AG09309 (cell line): ENCODE measurements around the gene SORCS1.

Source experiments
- DNase-seq: peaks from one replicate; pipeline ENCODE4 v3.0.0-alpha.2; 2010; ENCODE audit warnings: low read depth
- H3K4me3 ChIP-seq: 2 replicates; pipeline ENCODE4 v1.5.1; 2011; ENCODE audit warnings: mild to moderate bottlenecking, low read depth, low read length, moderate library complexity; ENCODE audit not compliant: control insufficient read depth
- TF ChIP-seq, protein P1 (sequence below): IDR thresholded peaks from 2 replicates; pipeline ENCODE4 v1.5.1; 2011; ENCODE audit warnings: mild to moderate bottlenecking, low read depth, low read length, inconsistent platforms; ENCODE audit not compliant: insufficient read depth, control insufficient read depth; ENCODE audit errors: missing control alignments

The SORCS1 gene

DNA sequence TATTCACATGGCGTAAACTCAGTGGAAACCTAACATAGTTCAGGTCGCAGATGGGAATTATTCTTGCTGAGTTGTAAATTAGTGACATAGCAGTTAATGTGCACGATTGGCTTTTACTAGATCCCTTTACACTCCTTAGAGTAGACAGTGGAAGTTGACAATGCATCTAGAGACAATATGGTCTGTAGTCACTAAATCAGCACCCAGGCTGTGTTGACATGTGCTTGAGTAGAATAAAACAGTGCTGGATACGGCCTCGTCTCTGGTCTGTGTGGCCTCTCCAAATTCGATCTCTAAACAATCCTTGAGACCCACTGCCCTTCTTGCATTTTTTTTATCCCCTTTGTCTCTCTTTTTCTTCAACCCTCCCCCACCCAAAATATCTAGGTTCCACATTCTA is 615.7 kb downstream of the SORCS1 start:
- H3K4me3 ChIP-seq, result no peak overlapping the region
- TF ChIP-seq, protein P1, sequence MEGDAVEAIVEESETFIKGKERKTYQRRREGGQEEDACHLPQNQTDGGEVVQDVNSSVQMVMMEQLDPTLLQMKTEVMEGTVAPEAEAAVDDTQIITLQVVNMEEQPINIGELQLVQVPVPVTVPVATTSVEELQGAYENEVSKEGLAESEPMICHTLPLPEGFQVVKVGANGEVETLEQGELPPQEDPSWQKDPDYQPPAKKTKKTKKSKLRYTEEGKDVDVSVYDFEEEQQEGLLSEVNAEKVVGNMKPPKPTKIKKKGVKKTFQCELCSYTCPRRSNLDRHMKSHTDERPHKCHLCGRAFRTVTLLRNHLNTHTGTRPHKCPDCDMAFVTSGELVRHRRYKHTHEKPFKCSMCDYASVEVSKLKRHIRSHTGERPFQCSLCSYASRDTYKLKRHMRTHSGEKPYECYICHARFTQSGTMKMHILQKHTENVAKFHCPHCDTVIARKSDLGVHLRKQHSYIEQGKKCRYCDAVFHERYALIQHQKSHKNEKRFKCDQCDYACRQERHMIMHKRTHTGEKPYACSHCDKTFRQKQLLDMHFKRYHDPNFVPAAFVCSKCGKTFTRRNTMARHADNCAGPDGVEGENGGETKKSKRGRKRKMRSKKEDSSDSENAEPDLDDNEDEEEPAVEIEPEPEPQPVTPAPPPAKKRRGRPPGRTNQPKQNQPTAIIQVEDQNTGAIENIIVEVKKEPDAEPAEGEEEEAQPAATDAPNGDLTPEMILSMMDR, result no peak
- no peak for DNase-seq

DNA sequence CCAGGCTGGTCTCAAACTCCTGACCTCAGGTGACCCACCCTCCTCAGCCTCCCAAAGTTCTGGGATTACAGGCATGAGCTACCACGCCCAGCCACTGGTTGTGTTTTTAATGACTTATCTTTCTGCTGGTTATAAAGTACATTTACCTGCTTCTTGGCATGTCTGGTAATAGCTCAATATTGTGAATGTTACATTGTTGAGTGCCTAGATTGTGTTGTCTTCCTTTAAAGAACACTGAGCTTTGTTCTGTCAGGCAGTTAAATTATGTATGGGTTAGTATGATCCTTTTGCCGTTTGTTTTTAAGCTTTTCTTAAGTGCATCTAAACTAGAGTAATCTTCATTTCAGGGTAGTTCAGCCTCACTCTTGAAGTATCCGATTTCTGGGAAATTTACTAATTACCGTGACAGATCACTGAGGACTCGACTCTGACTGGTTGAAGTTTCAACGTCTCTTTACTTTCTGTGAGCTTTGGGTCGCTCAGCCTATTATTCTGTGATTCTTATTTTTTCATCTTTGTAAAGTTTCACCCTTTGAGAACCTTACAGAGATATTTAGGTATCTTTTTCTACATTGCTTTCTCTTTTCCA is 617.4 kb downstream of the SORCS1 start:
- TF ChIP-seq, protein P1, result no peak
- DNase-seq, result no peak
- H3K4me3 ChIP-seq, result no peak overlapping the region

DNA sequence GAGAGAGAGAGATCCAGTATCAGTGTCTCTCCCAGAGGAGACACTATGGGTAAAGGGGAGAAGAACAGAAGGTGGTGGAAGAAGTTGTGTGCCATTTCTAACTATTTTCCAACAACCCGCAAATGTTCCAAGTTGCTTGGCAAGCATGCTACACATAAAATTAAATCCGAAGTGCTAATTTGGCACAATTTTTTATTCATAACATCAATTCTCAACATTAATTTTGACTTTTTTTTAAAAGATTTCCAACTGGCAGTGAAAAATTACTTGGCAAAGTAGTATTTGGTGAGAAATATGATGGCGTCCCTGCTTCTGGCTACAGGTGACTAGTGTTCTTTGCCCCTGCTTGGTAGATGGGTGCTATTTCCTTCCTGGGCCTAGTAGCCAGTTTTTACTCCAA is 622.0 kb downstream of the SORCS1 start:
- TF ChIP-seq, protein P1, result no peak
- H3K4me3 ChIP-seq, result no peak overlapping the region
- DNase-seq, result no peak

DNA sequence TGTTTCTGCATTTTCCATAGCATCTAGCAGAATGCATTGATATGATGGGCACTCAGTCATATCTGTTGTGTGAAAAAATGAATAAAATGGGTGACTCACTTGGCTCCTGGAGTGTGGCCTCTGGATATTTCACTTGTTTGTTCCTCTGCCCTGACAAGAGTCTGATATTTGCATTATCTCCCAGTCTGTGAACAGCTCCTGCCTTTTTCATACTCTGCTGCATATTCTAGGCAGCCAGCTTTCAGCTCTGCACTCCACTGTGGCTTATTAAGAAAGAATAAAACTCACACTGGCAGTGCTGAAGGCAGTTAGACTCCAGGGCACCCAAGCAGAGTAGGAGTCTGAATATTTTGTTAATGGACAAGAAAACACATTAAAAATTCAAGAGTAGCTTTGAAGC is 623.9 kb downstream of the SORCS1 start:
- TF ChIP-seq, protein P1, result no peak
- DNase-seq, result no peak
- no peak overlapping the region for H3K4me3 ChIP-seq

DNA sequence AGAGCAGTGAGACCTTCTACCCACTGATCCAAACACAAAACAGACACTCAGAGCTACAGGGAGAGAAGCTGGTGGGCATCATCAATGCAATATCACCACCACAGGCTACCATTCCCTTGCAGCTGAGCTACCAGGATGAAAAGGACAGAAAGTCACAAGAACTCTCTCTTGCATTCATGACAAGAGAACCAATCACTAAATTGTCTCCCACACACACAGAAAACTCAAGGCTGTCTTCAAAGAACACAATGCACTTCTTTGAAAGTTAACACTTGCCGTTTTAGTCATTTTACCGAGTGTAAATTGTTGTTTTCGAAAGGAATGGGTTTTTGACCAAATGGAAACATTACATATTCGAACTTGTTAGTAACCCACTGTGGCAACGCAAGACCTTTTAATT is 626.6 kb downstream of the SORCS1 start:
- no peak for DNase-seq
- H3K4me3 ChIP-seq, result no peak overlapping the region
- TF ChIP-seq, protein P1, result no peak

DNA sequence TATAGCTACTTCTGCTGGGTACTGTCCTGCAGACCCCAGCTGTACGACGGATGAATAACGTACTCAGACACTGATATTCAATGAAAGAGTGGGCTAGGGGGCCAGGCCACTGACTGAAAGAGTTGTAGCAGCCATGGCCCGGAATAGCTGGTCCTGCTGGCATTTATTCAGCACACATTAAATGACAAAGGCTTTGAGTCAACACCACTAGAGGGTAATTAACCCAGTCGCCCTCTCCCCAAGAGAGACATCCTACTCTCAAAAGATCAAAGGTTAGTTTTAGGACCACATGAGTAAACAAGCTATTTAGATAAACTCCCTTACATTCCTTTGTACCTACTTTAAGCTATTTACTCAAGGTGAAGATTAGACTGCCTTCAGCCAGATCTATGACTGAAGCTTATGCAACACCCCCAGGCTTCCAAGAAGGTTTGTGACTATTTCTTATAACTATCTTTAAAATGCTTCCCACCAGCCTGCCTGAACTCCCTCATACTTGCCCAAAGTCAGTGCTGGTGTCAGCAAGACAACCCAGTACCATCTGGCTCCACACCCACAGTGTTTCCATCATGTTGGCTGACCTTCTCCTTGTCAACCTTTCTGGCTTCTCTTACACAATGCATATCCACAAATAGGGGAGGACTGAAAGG is 629.1 kb downstream of the SORCS1 start:
- H3K4me3 ChIP-seq, result no peak overlapping the region
- no peak for DNase-seq
- TF ChIP-seq, protein P1, result no peak
